K562 (cell line): ENCODE measurements around the gene IBA57. TPM values are rescaled to one million over a fixed set of nuclear protein-coding genes. Genes with fewer than 3 reads are reported as not detected.
A peak's percentile ranks its signal among the peaks of the same experiment; 100 is the strongest.

Source experiments
- ATAC-seq: fragments of 200-7000 bp; cut with Tn5 transposase; 3 replicates; pipeline ENCODE4 v1.9.1; 2020; ENCODE audit warnings: moderate library complexity
- BruUV-seq: library from RNA; stranded (reverse); fragments of 400-500 nt; replicated peaks from 2 replicates; lab custom pipeline; 2021; lab: Mats Ljungman, UMichigan
- CTCF ChIA-PET: fragments of 300-600 bp; formaldehyde crosslinking; extraction: SDS; loops from one replicate; lab custom pipeline; 2021; ENCODE audit warnings: low intra/inter-chr PET ratio; lab: Yijun Ruan, JAX
- POLR2A ChIA-PET: fragments of 300-600, 350-650 bp; sonication (Branson Sonifier 250); formaldehyde crosslinking; extraction: SDS; loops from one replicate; lab custom pipeline; 2021; ENCODE audit warnings: antibody characterized with exemption, inconsistent platforms; lab: Yijun Ruan, JAX
- DNase-seq, 4 experiments: peaks; one replicate each; pipeline versions ENCODE4 v3.0.0 to v3.0.0-alpha.2; 2011 to 2018; ENCODE audit warnings: low spot score in 3 of 4, mixed read lengths in 3 of 4; ENCODE audit errors: extremely low read depth in 1 of 4
- FAIRE-seq: peaks from 2 replicates; lab custom pipeline; 2011; peaks lifted over from hg19 to GRCh38; lab: Jason Lieb, UNC
- H2AFZ ChIP-seq: 2 replicates; pipeline ENCODE4 v1.6.0; 2011; ENCODE audit warnings: low read depth, low read length, control low read depth, inconsistent platforms
- H3K27ac ChIP-seq: fragments of 200-600 bp; 3 replicates; pipeline ENCODE4 v1.8.0; 2011; ENCODE audit warnings: low read depth, mild to moderate bottlenecking, control low read depth, inconsistent platforms, low read length, moderate library complexity, mixed read lengths; ENCODE audit errors: extremely low read depth
- H3K27me3 ChIP-seq, 2 experiments: fragments of 300-600 bp in 1 of 2; 2 replicates in 1 of 2; 3 replicates in 1 of 2; pipeline versions ENCODE4 v1.6.0 to v1.8.0; 2011; ENCODE audit warnings: inconsistent platforms in 2 of 2, low read length in 2 of 2, mild to moderate bottlenecking in 1 of 2, mixed read lengths in 1 of 2, moderate library complexity in 1 of 2; ENCODE audit not compliant: control insufficient read depth in 2 of 2, insufficient read depth in 2 of 2
- H3K36me3 ChIP-seq: fragments of 300-600 bp; 3 replicates; pipeline ENCODE4 v1.8.0; 2011; ENCODE audit warnings: mild to moderate bottlenecking, low read length, inconsistent platforms; ENCODE audit not compliant: control insufficient read depth, insufficient read depth
- H3K4me1 ChIP-seq, 2 experiments: fragments of 200-600 bp in 1 of 2; replicated peaks in 1 of 2; 2 replicates in 1 of 2; 3 replicates in 1 of 2; pipeline versions ENCODE4 v1.5.1 to v1.8.0; 2011; ENCODE audit warnings: inconsistent platforms in 2 of 2, low read length in 2 of 2, mild to moderate bottlenecking in 1 of 2, mixed read lengths in 1 of 2, moderate library complexity in 1 of 2; ENCODE audit not compliant: control insufficient read depth in 2 of 2, insufficient read depth in 2 of 2
- H3K4me2 ChIP-seq: 2 replicates; pipeline ENCODE4 v1.6.1; 2011; ENCODE audit warnings: low read length, control low read depth, inconsistent platforms, mixed read lengths; ENCODE audit not compliant: insufficient read depth
- H3K4me3 ChIP-seq: fragments of 200-600 bp; sonication (generic), shearing (Covaris generic); 2 replicates; pipeline ENCODE4 v1.5.1; 2016; ENCODE audit warnings: control low read depth, inconsistent platforms
- H3K79me2 ChIP-seq: fragments of 200-600 bp; 3 replicates; pipeline ENCODE4 v1.8.0; 2011; ENCODE audit warnings: low read length, inconsistent platforms; ENCODE audit not compliant: control insufficient read depth, insufficient read depth
- H3K9ac ChIP-seq, 2 experiments: 2 replicates each; pipeline versions ENCODE4 v1.6.0 to v1.6.1; 2011; ENCODE audit warnings: low read depth in 2 of 2, low read length in 2 of 2, control low read depth in 1 of 2, inconsistent platforms in 1 of 2, mild to moderate bottlenecking in 1 of 2, mixed read lengths in 1 of 2; ENCODE audit not compliant: insufficient read depth in 1 of 2
- H3K9me1 ChIP-seq: one replicate; pipeline ENCODE4 v1.6.0; 2011; ENCODE audit warnings: inconsistent platforms, mild to moderate bottlenecking, low read length, moderate library complexity; ENCODE audit not compliant: control insufficient read depth, insufficient read depth
- H3K9me3 ChIP-seq: replicated peaks from 2 replicates; pipeline ENCODE4 v1.5.1; 2011; ENCODE audit warnings: low read depth, low read length, inconsistent platforms; ENCODE audit not compliant: control insufficient read depth, insufficient read depth
- H4K20me1 ChIP-seq: replicated peaks from 2 replicates; pipeline ENCODE4 v1.6.1; 2011; ENCODE audit warnings: low read length, inconsistent platforms, mixed read lengths; ENCODE audit not compliant: control insufficient read depth, insufficient read depth
- CEBPB ChIP-seq: fragments of 450-650 bp; IDR thresholded peaks from 2 replicates; pipeline ENCODE4 v1.6.1; 2016; ENCODE audit warnings: missing genetic modification characterization, missing compliant biosample characterization
- CEBPG ChIP-seq, 3 experiments: fragments of 200-800 bp in 1 of 3; sonication (Bioruptor generic) in 1 of 3; sonication (generic) in 1 of 3; formaldehyde crosslinking in 1 of 3; IDR thresholded peaks in 2 of 3; conservative IDR thresholded peaks in 1 of 3; 2 replicates each; pipeline versions ENCODE4 v1.6.1 to v1.8.0; 2016 to 2022; ENCODE audit warnings: missing compliant biosample characterization in 2 of 3, missing genetic modification characterization in 2 of 3, mild to moderate bottlenecking in 1 of 3, missing genetic modification reagents in 1 of 3
- GATAD2B ChIP-seq: fragments of 450-650 bp; IDR thresholded peaks from 2 replicates; pipeline ENCODE4 v1.6.1; 2017; ENCODE audit warnings: mild to moderate bottlenecking, borderline replicate concordance
- MAFK ChIP-seq: IDR thresholded peaks from 2 replicates; pipeline ENCODE4 v1.6.1; 2011; ENCODE audit warnings: low read length, improper control_type of control experiment
- MTF1 ChIP-seq: fragments of 250-450 bp; sonication (Bioruptor Pico); IDR thresholded peaks from 2 replicates; pipeline ENCODE4 v1.9.0; 2021; ENCODE audit warnings: moderate library complexity, mild to moderate bottlenecking, inconsistent platforms, borderline replicate concordance
- SAFB ChIP-seq: fragments of 200-400 bp; formaldehyde crosslinking; IDR thresholded peaks from 2 replicates; pipeline ENCODE4 v1.6.1; 2017; ENCODE audit warnings: low read depth, low read length, borderline replicate concordance
- SMARCA5 ChIP-seq: fragments of 450-650 bp; IDR thresholded peaks from 2 replicates; pipeline ENCODE4 v1.6.1; 2016
- WHSC1 ChIP-seq: IDR thresholded peaks from one replicate; pipeline ENCODE4 v1.6.1; 2012; ENCODE audit warnings: low read length, control low read depth, inconsistent platforms
- ZFP30 ChIP-seq: fragments of 250-450 bp; sonication (Bioruptor Pico); IDR thresholded peaks from 2 replicates; pipeline ENCODE4 v1.8.0; 2022; ENCODE audit warnings: moderate library complexity, mild to moderate bottlenecking, inconsistent platforms, borderline replicate concordance
- ZNF316 ChIP-seq: fragments of 450-650 bp; IDR thresholded peaks from 2 replicates; pipeline ENCODE4 v1.6.1; 2016
- ZNF324 ChIP-seq: fragments of 250-450 bp; sonication (Bioruptor Pico); IDR thresholded peaks from 2 replicates; pipeline ENCODE4 v1.4.0; 2020; ENCODE audit warnings: mild to moderate bottlenecking
- ZNF347 ChIP-seq: fragments of 450-650 bp; formaldehyde crosslinking; IDR thresholded peaks from 2 replicates; pipeline ENCODE4 v1.4.0; 2020; ENCODE audit warnings: low read depth, mild to moderate bottlenecking, moderate library complexity
- ZNF551 ChIP-seq: fragments of 250-450 bp; sonication (Bioruptor Pico); IDR thresholded peaks from 2 replicates; pipeline ENCODE4 v1.5.0; 2021; ENCODE audit warnings: mild to moderate bottlenecking, moderate library complexity
- ZNF644 ChIP-seq: fragments of 200-800 bp; sonication (Bioruptor generic); IDR thresholded peaks from 2 replicates; pipeline ENCODE4 v1.6.1; 2016; ENCODE audit warnings: low read depth, missing genetic modification characterization, missing compliant biosample characterization
- WGBS: fragments of 100-300 bp; shearing (Covaris generic); methylation state at CpG from one replicate; pipeline ENCODE4 v1.1.6; 2016; ENCODE audit warnings: low coverage, mixed read lengths; ENCODE audit not compliant: insufficient coverage; ENCODE audit errors: missing lambda C conversion rate; 5-methylcytosine and 5-hydroxymethylcytosine counted together
- in situ Hi-C: fragments of 300-500 bp; cut with MboI; formaldehyde crosslinking; loops from 4 replicates; pipeline ENCODE4 v1.15.0; 2018; ENCODE audit warnings: inconsistent platforms, mixed read lengths
- intact Hi-C: fragments of 100-400 bp; cut with micrococcal nuclease; formaldehyde crosslinking; loops from 2 replicates; pipeline ENCODE4 v1.14.2; 2022
- polyA plus RNA-seq, 8 experiments: library from polyadenylated mRNA; depleted of rRNA in 4 of 8; stranded (reverse) in 5 of 8; unstranded in 3 of 8; fragments of >200 nt; fragmentation: Nextera tagmentation in 2 of 8; fragmentation: Illumina TruSeq in 1 of 8; extraction: Ambion mirVana in 2 of 8; extraction: Trizol in 1 of 8; gene quantifications; 2 replicates each; pipeline versions ENCODE4 v1.2.1 to v1.2.3, GENCODE V29; 2011 to 2014; ENCODE audit warnings: inconsistent platforms in 1 of 8, missing spikeins in 1 of 8
- total RNA-seq, 7 experiments: library from RNA; depleted of rRNA in 6 of 7; stranded (reverse); fragments of >200 nt in 6 of 7; fragmentation: Illumina TruSeq in 2 of 7; extraction: Trizol in 2 of 7; gene quantifications; 2 replicates each; pipeline versions ENCODE4 v1.2.1 to v1.2.3, GENCODE V29; 2011 to 2021; ENCODE audit warnings: low replicate concordance in 1 of 7
- TF ChIP-seq, protein P1 (sequence below): sonication (generic); formaldehyde crosslinking; IDR thresholded peaks from 2 replicates; pipeline ENCODE4 v1.9.0; 2022; ENCODE audit warnings: mild to moderate bottlenecking, missing genetic modification reagents
- TF ChIP-seq, protein P2 (sequence below), 3 experiments: fragments of 200-800 bp in 1 of 3; sonication (Bioruptor generic) in 1 of 3; sonication (generic) in 1 of 3; formaldehyde crosslinking in 1 of 3; IDR thresholded peaks; 2 replicates each; pipeline versions ENCODE4 v1.6.1 to v1.8.0; 2016 to 2022; ENCODE audit warnings: mild to moderate bottlenecking in 2 of 3, missing compliant biosample characterization in 2 of 3, missing genetic modification characterization in 2 of 3, missing genetic modification reagents in 1 of 3

The IBA57 gene
- total and polyA plus RNA-seq, 9 of the 15 experiments (the other 6 are each of a cell fraction or from before 2014, with no cell fraction given), result 0.77 to 15.5 (median 2.7) TPM

GRCh38 chr1:228228601-228229074, 63.0 kb downstream of the IBA57 start:
- TF ChIP-seq CEBPG (CRISPR knock-in tag; IDR thresholded peaks at IDR 0.05) (no peak), CEBPG (tag; conservative IDR thresholded peaks at IDR 0.05 in 1 of 2, IDR thresholded peaks at IDR 0.05 in 1 of 2) (peak; percentile 75 to 78), CEBPB (tag) (peak; percentile 92), ZNF347 (no peak)
- DNase-seq (no peak), FAIRE-seq (no peak), ATAC-seq (no peak)
- Histone ChIP-seq H3K4me1 (peaks cover 0 to 4% of the 10 kb centered on the region in 2 experiments; a peak in 2 of 5 replicates), H4K20me1 (no peaks in the 10 kb centered on the region), H2AFZ (no peak overlapping the region), H3K27ac (no peak overlapping the region), H3K27me3 (no peaks in the 10 kb centered on the region), H3K36me3 (no peaks in the 10 kb centered on the region; the same call in 2 of the 3 replicates), H3K4me2 (no peak overlapping the region), H3K9me1 (no peaks in the 10 kb centered on the region), H3K9me3 (no peaks in the 10 kb centered on the region), H3K79me2 (no peaks in the 10 kb centered on the region), H3K4me3 (no peak overlapping the region), H3K9ac (no peak overlapping the region)
- in situ Hi-C loops, result loop anchor here (10.0 kb wide), 1 partner anchor 286 kb away; no protein-coding TSS in a partner anchor
- 63% methylated on average over 5 of the region's 5 CpGs for WGBS
- ChIA-PET CTCF (no interaction called here), POLR2A (interaction anchor here (0.6 kb wide), 1 partner anchor 42 kb away, joined by 3 read pairs; no protein-coding TSS in a partner anchor)
- no TSS peak for BruUV-seq
- intact Hi-C loops, result no loop called here

DNA sequence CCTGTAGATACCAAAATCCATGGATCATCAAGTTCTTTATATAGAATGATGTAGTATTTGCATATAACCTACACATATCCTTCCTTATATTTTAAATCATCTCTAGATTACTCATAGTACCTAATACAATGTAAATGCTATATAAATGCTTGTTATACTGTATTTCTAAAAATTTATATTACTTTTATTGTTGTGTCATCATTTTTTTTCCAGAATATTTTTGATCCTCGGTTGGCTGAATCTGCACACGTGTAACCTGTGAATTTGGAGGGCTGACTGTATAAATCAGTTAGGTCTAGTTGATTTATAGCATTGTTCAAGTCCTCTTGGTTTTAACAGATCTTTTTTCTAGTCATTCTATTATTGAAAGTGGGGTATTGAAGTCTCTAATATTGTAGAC, 65.6 kb downstream of the IBA57 start:
- Histone ChIP-seq H3K36me3 (no peaks in the 10 kb centered on the region), H3K9me1 (no peaks in the 10 kb centered on the region), H3K9ac (no peak overlapping the region), H2AFZ (no peak overlapping the region), H3K4me1 (no peaks in the 10 kb centered on the region), H3K79me2 (no peaks in the 10 kb centered on the region), H3K4me3 (no peak overlapping the region), H3K9me3 (no peaks in the 10 kb centered on the region; the same call in 1 of the 2 replicates), H4K20me1 (no peaks in the 10 kb centered on the region), H3K4me2 (no peak overlapping the region), H3K27me3 (no peaks in the 10 kb centered on the region), H3K27ac (no peak overlapping the region)
- no TSS peak for BruUV-seq
- FAIRE-seq (no peak), ATAC-seq (no peak), DNase-seq (no peak)
- POLR2A ChIA-PET, result no interaction called here
- intact Hi-C loops (no loop called here), in situ Hi-C loops (no loop called here)
- 0% methylated on average over 2 of the region's 2 CpGs for WGBS
- CTCF ChIA-PET, result no interaction called here
- no peak for TF ChIP-seq GATAD2B
- TF ChIP-seq, protein P1, sequence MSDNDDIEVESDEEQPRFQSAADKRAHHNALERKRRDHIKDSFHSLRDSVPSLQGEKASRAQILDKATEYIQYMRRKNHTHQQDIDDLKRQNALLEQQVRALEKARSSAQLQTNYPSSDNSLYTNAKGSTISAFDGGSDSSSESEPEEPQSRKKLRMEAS (CRISPR knock-in tag), result no peak
- TF ChIP-seq WHSC1, result no peak
- TF ChIP-seq ZNF324 (CRISPR knock-in tag), result no peak
- peak; percentile 95 for TF ChIP-seq ZNF316
- TF ChIP-seq MTF1 (CRISPR knock-in tag), result no peak
- TF ChIP-seq ZFP30 (CRISPR knock-in tag), result no peak
- TF ChIP-seq SAFB, result no peak
- TF ChIP-seq, protein P2, sequence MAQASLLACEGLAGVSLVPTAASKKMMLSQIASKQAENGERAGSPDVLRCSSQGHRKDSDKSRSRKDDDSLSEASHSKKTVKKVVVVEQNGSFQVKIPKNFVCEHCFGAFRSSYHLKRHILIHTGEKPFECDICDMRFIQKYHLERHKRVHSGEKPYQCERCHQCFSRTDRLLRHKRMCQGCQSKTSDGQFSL (CRISPR knock-in tag; IDR thresholded peaks at IDR 0.05), result no peak
- TF ChIP-seq, protein P2 (tag; IDR thresholded peaks at IDR 0.05), result no peak
- peak; percentile 77 for TF ChIP-seq MAFK
- no peak for TF ChIP-seq ZNF551 (CRISPR knock-in tag)
- TF ChIP-seq ZNF644 (tag), result no peak
- TF ChIP-seq SMARCA5, result no peak
